IMR-90 (cell line): ENCODE data around the gene PRKCB.

Source experiments
- CEBPB ChIP-seq: IDR thresholded peaks from 2 replicates; pipeline ENCODE4 v1.6.1; 2012; ENCODE audit warnings: low read depth, low read length, improper control_type of control experiment
- CTCF ChIP-seq: conservative IDR thresholded peaks from 2 replicates; pipeline ENCODE4 v1.5.1; 2012; ENCODE audit warnings: mild to moderate bottlenecking, low read depth, low read length, improper control_type of control experiment
- USF2 ChIP-seq: fragments of 150-350 bp; IDR thresholded peaks from 2 replicates; pipeline ENCODE4 v1.6.1; 2017; ENCODE audit warnings: mild to moderate bottlenecking, antibody characterized with exemption, low read length, low read depth

- no peak for TF ChIP-seq USF2
- no peak for TF ChIP-seq CTCF
- no peak for TF ChIP-seq CEBPB
Observed at GRCh38 chr16:23979441-23979840, 143.7 kb downstream of the PRKCB start.
